Esophagus muscularis mucosa (tissue), 3 donors: ENCODE results near the gene MYO1E.

Source experiments
- CTCF ChIP-seq, 3 experiments: fragments of 200-600 bp in 2 of 3; fragments of 450-650 bp in 1 of 3; sonication (generic) in 2 of 3; IDR thresholded peaks; one replicate each; pipeline ENCODE4 v1.5.1; 2017 to 2019; ENCODE audit warnings: antibody characterized with exemption in 3 of 3, mild to moderate bottlenecking in 2 of 3, moderate library complexity in 1 of 3
- POLR2A ChIP-seq: fragments of 450-650 bp; IDR thresholded peaks from one replicate; pipeline ENCODE4 v1.6.1; 2017; ENCODE audit warnings: antibody characterized with exemption, moderate library complexity, mild to moderate bottlenecking, low read depth

- TF ChIP-seq CTCF (IDR thresholded peaks at IDR 0.05), result no peak
- TF ChIP-seq POLR2A, result no peak
Measured at GRCh38 chr15:59354417-59355031, 18.1 kb downstream of the MYO1E start.
